HG03378 (cell line): ENCODE measurements around the gene SH2D3A.
"Not testable (repeated sequence)": the region's sequence is repeated elsewhere in the genome, so short reads cannot be mapped to it uniquely, and the experiment has no call there.

ENCODE experiments used
- ATAC-seq: cut with Tn5 transposase; IDR thresholded peaks from one replicate; pipeline ENCODE4 v1.9.1; 2021; ENCODE audit warnings: mild to moderate bottlenecking, moderate library complexity; ENCODE audit not compliant: unreplicated experiment

Gene SH2D3A

DNA sequence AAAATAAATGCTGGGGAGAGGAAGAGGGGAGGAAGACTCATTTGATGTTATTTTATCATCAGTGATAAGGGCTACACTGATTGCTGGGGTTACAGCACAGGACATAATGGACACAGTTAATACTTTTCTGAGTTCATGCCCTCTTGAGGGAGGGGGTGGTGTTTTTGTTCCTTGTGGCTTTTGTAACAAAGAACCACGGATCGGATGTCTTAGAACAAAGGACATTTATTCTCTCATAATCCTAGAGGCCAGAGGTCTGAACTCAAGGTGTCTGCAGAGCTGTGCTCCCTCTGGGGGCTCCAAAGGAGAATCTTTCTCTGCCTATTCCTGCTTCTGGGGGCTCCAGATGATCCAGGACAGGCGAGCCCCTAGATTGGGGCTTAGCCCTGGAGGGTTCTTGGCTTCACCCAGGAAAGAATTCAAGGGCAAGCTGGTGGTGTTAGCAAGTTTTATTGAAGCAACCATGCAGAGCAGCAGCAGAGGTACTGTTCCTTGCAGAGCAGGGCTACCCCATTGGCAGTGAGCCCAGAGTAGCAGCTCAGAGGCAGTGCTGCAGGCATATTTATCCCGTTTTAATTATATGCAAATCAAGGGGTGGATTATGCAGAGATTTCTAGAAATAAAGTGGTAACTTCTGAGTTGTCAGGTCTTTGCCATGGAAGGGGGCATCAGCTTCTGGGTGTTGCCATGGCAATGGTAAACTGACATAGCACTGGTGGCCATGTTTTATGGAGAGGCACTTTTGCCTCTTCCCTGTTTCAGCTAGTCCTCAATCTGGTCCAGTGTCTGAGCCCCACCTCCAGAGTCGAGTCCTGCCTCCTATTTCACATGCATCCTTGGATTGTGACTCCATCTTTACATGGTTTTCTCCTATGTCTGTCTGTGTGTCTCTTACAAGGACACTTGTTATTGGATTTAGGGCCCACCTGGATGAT is 23.2 kb upstream of the SH2D3A start:
- no peak for ATAC-seq

DNA sequence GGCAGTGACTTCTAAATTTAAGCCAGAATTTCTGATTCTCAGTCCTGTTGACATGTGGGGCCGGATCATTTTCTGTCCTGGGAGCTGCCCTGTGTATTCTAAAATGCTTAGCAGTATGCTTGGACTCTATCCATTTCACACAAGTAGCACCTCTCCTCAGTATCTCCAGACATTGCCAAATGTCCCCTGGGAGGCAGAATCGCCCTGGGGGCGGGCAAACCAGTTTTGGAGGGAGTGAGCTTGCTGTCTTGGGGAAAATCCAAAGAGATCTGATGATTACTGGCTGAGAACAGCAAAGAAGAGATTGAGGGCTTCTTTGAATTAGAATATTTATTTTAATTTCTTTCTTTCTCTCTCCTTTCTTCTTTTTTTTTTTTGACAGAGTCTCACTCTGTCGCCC is 21.7 kb upstream of the SH2D3A start:
- no peak for ATAC-seq

DNA sequence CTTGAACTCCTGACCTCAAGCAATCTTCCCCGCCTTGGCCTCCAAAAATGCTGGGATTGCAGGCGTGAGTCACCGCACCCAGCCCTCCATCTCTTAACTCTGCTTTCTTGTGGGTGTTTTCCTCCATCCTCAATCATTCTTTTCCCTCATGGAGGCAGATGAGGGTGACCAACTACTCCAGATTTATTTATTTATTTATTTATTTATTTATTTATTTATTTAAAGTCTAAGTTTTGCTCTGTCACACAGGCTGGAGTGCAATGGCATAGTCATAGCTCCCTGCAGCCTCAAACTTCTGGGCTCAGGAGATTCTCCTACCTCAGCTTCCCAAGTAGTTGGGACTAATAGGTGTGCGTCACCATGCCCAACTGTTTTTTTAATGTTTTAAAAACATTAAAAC is 20.2 kb upstream of the SH2D3A start:
- no peak for ATAC-seq

GRCh38 chr19:6779206-6779605 is 12.0 kb upstream of the SH2D3A start:
- no peak for ATAC-seq

GRCh38 chr19:6778386-6778785 is 11.2 kb upstream of the SH2D3A start:
- no peak for ATAC-seq

DNA sequence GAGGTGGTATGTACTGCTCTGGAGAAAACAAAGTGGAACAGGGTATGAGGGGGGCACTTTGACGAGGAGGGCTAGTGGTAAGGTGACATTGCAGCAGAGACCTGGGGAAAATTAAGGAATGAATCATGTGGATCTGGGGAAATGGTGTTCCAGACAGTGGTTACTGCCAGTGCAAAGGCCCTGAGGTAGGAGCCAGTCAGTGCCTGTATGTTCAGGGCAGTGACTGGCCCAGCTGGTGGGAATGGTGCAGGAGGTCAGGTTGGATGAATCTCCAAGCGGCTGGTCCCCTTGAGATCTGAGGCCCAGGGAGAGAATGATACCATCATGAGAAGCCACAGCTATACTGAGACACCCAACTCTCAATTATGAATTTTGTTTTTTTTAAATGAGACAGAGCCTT is 10.2 kb upstream of the SH2D3A start:
- no peak for ATAC-seq

- ATAC-seq = no peak
Measured at GRCh38 chr19:6776999-6777398, 9.8 kb upstream of the SH2D3A start.

GRCh38 chr19:6776045-6776444 is 8.8 kb upstream of the SH2D3A start:
- ATAC-seq = not testable (repeated sequence)

DNA sequence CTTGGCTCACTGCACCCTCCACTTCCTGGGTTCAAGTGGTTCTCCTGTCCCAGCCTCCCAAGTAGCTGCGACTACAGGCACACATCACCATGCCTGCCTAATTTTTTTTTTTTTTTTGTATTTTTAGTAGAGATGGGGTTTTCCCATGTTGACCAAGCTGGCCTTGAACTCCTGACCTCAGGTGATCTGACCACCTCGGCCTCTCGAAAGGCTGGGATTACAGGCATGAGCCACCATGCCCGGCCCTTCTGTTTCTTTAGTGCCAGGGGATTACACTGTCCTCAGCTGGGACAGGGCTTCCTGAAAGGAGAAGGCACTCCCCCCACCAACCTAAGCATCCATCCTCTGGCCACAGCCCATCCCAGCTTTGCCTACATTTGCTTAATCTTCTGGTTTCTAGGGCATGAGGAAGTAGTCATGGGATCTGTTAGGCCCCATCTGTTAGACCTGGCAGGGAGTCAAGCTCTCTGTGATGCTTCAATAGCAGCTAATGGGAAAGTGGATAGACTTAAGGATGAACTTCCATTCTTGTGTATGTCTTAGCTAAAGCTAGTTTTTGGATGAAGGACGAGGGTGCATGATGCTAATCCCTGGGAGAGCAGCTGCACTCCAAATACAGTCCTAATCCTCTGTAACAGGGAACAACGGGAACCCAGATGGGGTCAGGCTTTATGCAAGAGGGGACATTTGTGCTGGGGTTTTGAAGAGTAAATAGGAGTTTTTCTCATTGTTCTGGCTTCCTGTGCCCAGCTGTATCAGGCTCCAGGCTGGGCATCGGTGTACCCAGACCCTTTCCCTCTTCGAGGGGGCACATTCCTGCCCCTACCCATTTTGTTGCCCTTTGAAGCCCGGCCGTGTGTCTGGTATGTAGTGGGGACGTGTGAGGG is 7.8 kb upstream of the SH2D3A start:
- ATAC-seq = no peak

DNA sequence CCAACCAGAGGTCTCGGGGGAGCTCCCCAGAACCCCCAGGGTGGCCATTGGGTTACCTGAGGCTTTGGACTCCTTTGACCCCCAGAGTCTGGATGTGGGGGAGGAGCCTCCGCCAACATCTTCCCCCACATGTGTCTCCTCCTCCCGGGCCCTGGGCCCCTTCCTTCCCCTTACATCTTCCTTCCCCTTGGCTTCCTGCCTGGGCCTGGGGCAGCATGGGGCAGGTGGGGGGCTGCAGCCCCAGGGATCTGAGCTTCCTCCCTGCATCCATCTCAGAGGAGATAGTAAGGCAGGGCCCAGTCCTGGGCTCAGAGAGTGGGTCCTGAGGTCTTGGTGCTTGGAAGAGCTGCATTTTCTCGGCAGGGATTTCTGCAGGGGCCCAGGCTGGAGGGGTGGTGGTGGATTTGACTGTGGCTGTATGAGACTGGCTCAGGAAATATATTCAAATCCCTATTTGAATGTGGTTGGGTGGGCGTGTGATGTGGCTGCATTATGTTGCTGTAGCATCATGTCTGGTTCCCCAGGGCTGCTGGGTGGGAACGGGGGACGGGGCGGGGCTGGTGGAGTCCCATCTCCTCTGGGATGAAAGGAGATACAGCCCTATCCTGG is 6.2 kb upstream of the SH2D3A start:
- peak; percentile 27 for ATAC-seq

DNA sequence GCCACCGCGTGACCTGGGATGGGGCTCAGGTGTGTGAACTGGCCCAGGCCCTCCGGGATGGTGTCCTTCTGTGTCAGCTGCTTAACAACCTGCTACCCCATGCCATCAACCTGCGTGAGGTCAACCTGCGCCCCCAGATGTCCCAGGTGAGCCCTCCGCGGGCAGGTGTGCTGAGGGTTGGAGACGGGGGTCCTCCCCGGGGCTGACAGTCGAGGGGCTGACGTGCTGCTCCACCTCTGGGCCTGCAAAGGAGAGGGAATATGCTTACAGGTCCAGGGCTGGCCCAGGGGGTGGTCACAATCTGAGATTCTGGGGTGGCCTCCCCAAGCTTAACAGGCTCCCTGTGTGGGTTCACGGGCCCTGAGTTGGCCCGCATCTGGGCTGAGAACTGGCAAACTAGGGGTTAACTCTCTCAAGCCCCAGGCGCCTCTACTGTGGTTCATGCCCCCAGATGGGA is 5.7 kb upstream of the SH2D3A start:
- ATAC-seq = peak; percentile 5

DNA sequence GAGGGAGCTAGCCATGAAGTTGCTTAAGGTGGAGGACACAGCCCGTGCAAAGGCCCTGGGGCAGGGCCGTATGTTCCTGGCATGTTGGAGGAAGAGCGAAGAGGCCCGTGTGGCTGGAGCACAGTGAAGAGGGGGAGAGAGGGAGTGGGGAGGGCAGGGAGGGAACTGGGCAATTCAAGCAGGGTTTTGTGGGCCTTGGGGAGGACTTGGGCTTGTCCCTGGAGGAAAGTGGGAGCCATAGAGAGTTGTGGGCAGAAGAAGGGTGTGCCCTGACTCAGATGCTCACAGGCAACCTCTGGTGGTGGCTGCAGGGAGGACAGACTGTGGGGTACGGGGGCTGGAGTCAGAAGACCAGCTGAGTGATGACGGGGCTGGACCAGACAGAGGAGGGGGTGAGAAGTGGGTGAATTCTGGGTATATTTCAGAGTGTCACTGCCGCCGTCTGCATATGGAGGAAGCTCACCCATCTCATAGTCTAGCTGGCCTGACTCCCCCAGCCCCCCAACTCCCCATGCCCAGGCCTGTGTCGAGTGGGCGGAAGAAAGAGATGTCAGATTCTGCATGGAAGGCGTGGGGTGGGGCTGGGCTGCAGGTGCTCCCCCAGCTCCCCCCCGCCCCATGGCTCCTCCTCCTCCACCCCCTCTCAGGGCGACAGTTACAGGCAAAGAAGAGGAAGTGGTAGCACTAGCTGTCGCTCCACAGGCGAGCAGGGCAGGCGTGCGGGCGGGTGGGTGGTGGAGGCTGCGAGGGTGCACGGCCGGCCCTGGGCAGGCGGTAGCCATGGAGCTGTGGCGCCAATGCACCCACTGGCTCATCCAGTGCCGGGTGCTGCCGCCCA is 5.0 kb upstream of the SH2D3A start, which contains the start of gene VAV1:
Gene VAV1 (plus strand): TSS at position 681 of the 838 bp plus-strand sequence. CDS start 100 bp downstream, at position 781.
- ATAC-seq = peak; percentile 26

- ATAC-seq = not testable (repeated sequence)
Measured at GRCh38 chr19:6771648-6772027, 4.4 kb upstream of the SH2D3A start.

DNA sequence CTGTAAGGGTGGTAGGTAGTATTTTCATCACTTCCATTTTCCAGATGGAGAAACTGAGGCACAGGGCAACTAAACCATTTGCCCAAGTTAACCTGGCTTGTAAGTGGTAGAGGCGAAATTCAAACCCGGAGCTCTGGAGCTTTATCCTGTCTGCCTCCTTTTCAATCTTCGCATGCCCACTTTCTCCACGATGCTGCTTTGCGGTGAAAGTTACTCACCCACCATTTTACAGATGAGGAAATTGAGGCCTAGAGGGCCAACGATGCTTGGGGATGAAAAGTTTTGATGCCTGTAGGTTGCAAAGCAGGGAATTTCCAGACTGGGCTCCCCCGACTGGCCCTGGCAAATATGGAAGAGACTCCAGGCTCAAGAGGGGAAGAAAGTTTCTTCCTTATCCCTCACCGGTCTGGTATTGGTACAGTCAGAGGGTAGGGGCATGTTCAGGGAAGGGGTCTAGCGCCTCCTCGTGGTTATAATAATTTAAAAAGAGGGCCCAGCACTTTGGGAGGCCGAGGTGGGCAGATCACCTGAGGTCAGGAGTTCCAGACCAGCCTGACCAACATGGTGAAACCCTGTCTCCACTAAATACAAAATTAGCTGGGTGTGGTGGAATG is 1.9 kb upstream of the SH2D3A start:
- ATAC-seq = no peak

DNA sequence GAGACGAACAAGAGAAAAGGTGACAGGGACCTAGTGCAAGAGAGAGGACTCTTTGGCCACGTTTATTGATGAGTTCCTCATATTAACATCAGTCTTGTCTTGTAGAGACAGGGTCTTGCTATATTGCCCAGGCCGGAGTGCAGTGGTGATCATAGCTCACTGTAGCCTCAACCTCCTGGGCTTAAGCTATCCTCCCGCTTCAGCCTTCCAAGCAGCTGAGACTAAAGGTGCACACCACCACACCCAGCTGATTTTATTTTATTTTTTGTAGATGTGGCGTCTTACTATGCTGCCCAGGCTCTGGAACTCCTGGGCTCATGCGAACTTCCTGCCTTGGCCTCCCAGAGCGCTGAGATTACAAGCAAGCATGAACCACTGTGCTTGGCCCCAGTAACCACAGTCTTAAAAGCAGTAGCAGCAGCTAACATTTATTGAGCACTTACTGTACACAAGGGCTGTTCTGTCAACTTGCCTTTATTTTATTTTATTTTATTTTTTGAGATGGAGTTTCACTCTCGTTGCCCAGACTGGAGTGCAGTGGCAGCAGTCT is 1.1 kb upstream of the SH2D3A start:
- no peak for ATAC-seq

DNA sequence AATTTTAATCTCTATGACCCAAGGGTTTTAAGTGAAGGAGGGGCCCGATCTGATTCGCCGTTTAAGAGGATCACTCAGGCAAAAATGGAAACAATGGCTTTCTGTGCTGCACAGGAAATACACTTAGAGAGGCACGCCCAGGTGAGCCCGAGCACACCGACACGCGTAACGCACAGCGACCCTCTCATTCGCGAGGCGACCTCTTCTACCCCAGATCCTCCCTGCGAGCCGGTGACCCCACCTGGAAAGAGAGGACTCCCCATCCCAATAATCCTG is 216 bp downstream of the SH2D3A start:
- peak; percentile 20 for ATAC-seq

- ATAC-seq = no peak
Measured at GRCh38 chr19:6766357-6767080, 716 bp downstream of the SH2D3A start.

- ATAC-seq = no peak
Measured at GRCh38 chr19:6765738-6766356, 1.4 kb downstream of the SH2D3A start.
